ENCODE results near the gene SLC27A5.

DNA sequence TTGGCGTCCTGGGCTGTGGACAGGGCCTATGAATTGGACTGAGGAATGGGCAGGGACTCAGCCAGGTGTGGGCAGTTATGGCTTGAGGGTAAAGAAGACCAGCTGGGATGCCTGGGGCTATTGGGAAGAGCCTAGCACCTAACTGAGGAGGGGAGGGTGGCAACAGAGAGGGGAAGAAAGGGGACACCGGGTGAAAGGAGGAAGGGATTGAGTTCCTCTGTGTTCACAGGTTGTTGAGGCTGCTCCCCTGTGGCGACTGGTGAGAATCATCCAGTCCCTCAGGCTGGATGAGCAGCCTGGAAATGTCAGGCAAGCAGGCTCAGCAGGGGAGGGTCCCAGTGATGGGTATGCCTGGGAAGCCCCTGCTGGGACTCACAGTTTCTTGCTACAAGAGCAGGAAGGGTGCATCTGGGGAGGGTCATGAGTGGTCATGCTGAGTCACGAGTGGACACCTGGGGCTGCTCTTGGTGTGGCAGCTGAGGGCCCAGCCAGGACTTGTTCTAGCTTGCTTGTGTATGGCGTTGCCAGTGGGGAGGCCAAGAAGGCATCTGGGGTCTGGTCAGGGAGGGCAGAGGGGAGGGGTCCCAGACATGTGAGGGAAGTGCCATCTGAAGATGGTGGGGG, 43.5 kb downstream of the SLC27A5 start:
- TF ChIP-seq MAFK (IDR thresholded peaks at IDR 0.05; ENCODE audit: low read depth, low read length): no peak
- TF ChIP-seq, protein P1, sequence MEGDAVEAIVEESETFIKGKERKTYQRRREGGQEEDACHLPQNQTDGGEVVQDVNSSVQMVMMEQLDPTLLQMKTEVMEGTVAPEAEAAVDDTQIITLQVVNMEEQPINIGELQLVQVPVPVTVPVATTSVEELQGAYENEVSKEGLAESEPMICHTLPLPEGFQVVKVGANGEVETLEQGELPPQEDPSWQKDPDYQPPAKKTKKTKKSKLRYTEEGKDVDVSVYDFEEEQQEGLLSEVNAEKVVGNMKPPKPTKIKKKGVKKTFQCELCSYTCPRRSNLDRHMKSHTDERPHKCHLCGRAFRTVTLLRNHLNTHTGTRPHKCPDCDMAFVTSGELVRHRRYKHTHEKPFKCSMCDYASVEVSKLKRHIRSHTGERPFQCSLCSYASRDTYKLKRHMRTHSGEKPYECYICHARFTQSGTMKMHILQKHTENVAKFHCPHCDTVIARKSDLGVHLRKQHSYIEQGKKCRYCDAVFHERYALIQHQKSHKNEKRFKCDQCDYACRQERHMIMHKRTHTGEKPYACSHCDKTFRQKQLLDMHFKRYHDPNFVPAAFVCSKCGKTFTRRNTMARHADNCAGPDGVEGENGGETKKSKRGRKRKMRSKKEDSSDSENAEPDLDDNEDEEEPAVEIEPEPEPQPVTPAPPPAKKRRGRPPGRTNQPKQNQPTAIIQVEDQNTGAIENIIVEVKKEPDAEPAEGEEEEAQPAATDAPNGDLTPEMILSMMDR (conservative IDR thresholded peaks at IDR 0.05; ENCODE audit: low read depth, low read length): no peak
- TF ChIP-seq RFX5 (IDR thresholded peaks at IDR 0.05; ENCODE audit: low read depth, low read length): no peak
- TF ChIP-seq POLR2A (IDR thresholded peaks at IDR 0.05; ENCODE audit: low read depth, low read length): no peak
- TF ChIP-seq MAZ (IDR thresholded peaks at IDR 0.05; ENCODE audit: borderline replicate concordance, low read depth, low read length): no peak
- TF ChIP-seq SMC3 (IDR thresholded peaks at IDR 0.05; ENCODE audit: low read depth, low read length): no peak
- no peak for TF ChIP-seq FOS (IDR thresholded peaks at IDR 0.05; ENCODE audit: low read depth, low read length)
- no peak for TF ChIP-seq RAD21 (IDR thresholded peaks at IDR 0.05; ENCODE audit: low read length)
- TF ChIP-seq CHD1 (IDR thresholded peaks at IDR 0.05; ENCODE audit: low read depth, low read length): no peak
- TF ChIP-seq, protein P2, sequence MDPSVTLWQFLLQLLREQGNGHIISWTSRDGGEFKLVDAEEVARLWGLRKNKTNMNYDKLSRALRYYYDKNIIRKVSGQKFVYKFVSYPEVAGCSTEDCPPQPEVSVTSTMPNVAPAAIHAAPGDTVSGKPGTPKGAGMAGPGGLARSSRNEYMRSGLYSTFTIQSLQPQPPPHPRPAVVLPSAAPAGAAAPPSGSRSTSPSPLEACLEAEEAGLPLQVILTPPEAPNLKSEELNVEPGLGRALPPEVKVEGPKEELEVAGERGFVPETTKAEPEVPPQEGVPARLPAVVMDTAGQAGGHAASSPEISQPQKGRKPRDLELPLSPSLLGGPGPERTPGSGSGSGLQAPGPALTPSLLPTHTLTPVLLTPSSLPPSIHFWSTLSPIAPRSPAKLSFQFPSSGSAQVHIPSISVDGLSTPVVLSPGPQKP (IDR thresholded peaks at IDR 0.05; ENCODE audit: borderline replicate concordance, low read depth, low read length): no peak
- TF ChIP-seq MXI1 (IDR thresholded peaks at IDR 0.05; ENCODE audit: borderline replicate concordance, low read depth, low read length): no peak
- TF ChIP-seq, protein P3, sequence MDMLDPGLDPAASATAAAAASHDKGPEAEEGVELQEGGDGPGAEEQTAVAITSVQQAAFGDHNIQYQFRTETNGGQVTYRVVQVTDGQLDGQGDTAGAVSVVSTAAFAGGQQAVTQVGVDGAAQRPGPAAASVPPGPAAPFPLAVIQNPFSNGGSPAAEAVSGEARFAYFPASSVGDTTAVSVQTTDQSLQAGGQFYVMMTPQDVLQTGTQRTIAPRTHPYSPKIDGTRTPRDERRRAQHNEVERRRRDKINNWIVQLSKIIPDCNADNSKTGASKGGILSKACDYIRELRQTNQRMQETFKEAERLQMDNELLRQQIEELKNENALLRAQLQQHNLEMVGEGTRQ (IDR thresholded peaks at IDR 0.05; ENCODE audit: low read depth, low read length): no peak
- TF ChIP-seq CEBPB (IDR thresholded peaks at IDR 0.05; ENCODE audit: low read depth, low read length): no peak
